Measurements from ENCODE around the gene MMS19.

Gene MMS19

DNA sequence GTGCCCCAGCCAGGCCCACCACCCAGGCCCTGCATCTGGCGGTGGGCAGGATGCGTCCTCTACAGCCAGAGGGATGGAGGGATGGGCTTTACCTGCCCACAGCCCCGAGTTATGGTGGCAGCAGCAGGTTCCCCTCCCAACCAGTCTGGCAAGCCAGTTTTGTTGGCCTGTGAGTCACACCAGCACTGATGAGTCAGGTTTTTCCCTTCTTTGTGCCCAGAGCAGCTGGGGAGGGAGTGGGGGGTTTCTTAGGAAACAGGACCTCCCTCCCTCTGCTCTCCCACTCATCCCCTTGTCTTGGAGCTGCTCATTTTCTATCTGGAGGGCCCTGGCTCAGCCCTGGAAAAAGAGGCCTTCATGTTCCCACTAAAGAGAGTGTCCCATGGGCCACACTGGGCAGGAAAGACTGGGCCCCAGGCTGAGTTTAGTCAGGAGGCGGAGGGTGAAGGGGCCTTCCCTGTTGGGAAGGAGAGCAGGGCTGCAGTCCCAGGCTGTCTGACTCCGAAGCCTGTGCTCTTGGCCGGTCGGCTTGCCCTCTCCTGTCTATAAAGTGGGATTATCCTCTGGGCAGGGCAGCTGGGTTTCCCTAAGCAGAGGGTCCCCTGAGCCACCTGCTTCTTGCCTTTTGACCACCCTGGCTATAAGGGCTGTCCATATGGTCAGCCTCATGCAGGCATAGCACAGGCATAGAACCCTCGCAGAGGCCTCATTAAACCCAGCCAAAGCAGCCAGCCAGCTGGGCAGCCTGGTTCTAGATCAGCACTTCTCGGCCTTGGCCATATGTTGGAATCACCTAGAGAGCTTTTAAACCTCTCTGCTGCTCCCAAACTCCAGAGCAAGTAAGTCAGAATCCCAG lies 44.2 kb upstream of the MMS19 start:
- no peak for TF ChIP-seq CTCF (IDR thresholded peaks at IDR 0.05; ENCODE audit: low read depth, low read length, missing control alignments)
- Histone ChIP-seq H3K4me3 (ENCODE audit: low read depth, low read length) (no peak overlapping the region), H3K27ac (peak overlapping the region; percentile 97), H3K27me3 (replicated peaks) (no peaks in the 10 kb centered on the region), H3K36me3 (replicated peaks) (no peaks in the 10 kb centered on the region)
- DNase-seq, result peak; percentile 90
- in situ Hi-C loops (cut with HindIII; ENCODE audit: low pct_ligation_motif_present, low sequenced_read_pairs), result no loop called here

GRCh38 chr10:97540669-97541500 lies 42.7 kb upstream of the MMS19 start:
- peak; percentile 22 for TF ChIP-seq CTCF (IDR thresholded peaks at IDR 0.05; ENCODE audit: low read depth, low read length, missing control alignments)
- H3K27ac ChIP-seq, result peak overlapping the region; percentile 97
- in situ Hi-C loops (cut with HindIII; ENCODE audit: low pct_ligation_motif_present, low sequenced_read_pairs), result no loop called here
- no peak for DNase-seq
- no peaks in the 10 kb centered on the region for H3K27me3 ChIP-seq (replicated peaks)
- no peaks in the 10 kb centered on the region for H3K36me3 ChIP-seq (replicated peaks)
- no peak overlapping the region for H3K4me3 ChIP-seq (ENCODE audit: low read depth, low read length)

DNA sequence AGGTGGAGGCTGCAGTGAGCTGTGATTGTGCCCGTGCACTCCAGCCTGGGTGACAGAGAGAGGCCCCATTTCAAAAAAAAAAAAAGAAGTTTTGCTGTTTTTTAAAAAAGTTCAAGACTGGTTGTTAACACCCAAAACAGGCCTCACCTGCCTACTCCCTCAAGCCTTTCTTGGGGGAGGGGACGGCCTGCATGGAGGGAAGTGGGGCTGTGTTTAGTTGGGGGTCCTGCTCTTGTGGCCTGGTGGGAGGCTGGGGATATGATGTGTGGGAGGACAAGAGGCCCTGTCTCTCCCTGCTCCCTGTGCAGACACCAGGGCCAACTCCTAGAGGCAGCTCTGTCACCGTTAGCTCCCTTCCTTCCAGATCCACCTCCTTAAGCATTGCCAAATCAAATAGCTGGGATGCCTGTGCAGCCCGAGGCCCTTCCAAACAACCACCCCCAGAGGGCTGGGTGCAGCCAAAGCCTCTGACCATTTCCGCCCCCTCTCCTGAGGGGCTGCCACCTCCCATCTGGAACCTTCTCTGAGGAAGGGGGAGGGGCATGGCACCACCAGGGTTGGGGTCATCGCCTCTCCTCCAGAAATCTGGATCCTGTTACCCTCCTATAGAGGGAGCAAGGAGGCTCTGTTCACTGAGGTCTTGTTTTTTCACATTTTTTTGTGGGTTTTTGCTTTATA lies 41.4 kb upstream of the MMS19 start:
- Histone ChIP-seq H3K27ac (peak overlapping the region; percentile 97), H3K36me3 (replicated peaks) (no peaks in the 10 kb centered on the region), H3K4me3 (ENCODE audit: low read depth, low read length) (no peak overlapping the region), H3K27me3 (replicated peaks) (no peaks in the 10 kb centered on the region)
- DNase-seq, result peak; percentile 70
- TF ChIP-seq CTCF (IDR thresholded peaks at IDR 0.05; ENCODE audit: low read depth, low read length, missing control alignments), result peak; percentile 56
- in situ Hi-C loops (cut with HindIII; ENCODE audit: low pct_ligation_motif_present, low sequenced_read_pairs), result no loop called here

- peak overlapping the region; percentile 97 for H3K27ac ChIP-seq
- no peak for TF ChIP-seq CTCF (IDR thresholded peaks at IDR 0.05; ENCODE audit: low read depth, low read length, missing control alignments)
- no peaks in the 10 kb centered on the region for H3K36me3 ChIP-seq (replicated peaks)
- H3K4me3 ChIP-seq (ENCODE audit: low read depth, low read length), result no peak overlapping the region
- in situ Hi-C loops (cut with HindIII; ENCODE audit: low pct_ligation_motif_present, low sequenced_read_pairs), result no loop called here
- no peaks in the 10 kb centered on the region for H3K27me3 ChIP-seq (replicated peaks)
- no peak for DNase-seq
Measured at GRCh38 chr10:97538839-97539238, 40.6 kb upstream of the MMS19 start.

DNA sequence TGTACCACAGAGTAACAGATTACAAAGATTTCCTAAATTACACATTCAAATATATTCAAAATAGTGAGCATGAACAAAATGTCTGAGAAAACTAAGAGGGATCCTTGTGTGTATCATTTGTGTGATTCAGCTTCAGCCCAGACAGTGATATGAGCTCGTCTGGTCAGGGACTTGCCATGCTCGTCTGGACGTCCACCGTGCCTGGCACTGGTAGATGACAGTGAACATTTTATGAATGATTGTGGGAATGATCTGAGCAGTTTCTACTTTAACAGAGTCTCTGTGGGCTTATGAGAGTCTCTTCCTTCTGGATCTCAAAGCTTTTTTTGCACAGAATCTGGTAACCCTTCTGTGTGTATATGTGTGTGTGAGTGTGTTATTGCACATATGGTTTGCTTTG lies 40.2 kb upstream of the MMS19 start:
- Histone ChIP-seq H3K4me3 (ENCODE audit: low read depth, low read length) (no peak overlapping the region), H3K27me3 (replicated peaks) (no peaks in the 10 kb centered on the region), H3K27ac (peak overlapping the region; percentile 97), H3K36me3 (replicated peaks) (no peaks in the 10 kb centered on the region)
- TF ChIP-seq CTCF (IDR thresholded peaks at IDR 0.05; ENCODE audit: low read depth, low read length, missing control alignments), result no peak
- peak; percentile 88 for DNase-seq
- in situ Hi-C loops (cut with HindIII; ENCODE audit: low pct_ligation_motif_present, low sequenced_read_pairs), result no loop called here
